Measurements from ENCODE around the gene LRRC58. TPM values are rescaled to one million over a fixed set of nuclear protein-coding genes. Genes with fewer than 3 reads are reported as not detected.

Gene LRRC58
- total RNA-seq, 1 experiment from 2014 or later: 34.8 TPM

DNA sequence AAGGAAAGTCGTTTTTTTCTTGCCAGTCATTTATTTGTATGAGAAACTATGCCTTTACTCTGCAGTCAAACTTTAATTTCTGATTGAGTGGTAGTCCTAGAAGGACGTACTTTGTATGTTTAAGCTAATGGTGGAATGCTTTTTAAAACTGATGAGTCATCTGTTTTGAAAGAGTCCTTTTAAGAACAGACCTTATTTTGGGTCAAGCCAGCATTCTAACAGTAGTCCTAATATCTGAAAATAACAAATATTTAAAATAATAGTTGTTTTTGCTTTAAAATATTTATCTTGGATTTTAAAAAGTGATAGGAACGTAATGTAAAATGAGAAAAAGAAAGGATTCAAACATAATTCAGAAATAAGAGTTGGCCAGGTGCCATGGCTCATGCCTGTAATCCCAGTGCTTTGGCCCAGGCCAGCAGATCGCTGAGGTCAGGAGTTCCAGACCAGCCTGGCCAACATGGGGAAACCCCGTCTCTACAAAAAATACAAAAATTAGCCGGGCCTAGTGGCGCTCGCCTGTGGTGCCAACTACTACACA, 1.3 kb upstream of the LRRC58 start:
- Histone ChIP-seq H3K9ac (ENCODE audit: low read length) (peak overlapping the region; percentile 88), H2AFZ (ENCODE audit: low read depth, low read length, poor library complexity, severe bottlenecking) (peak overlapping the region; percentile 94), H3K9me3 (ENCODE audit: control insufficient read depth in 1 of 2, insufficient read depth in 1 of 2, low read depth in 1 of 2, low read length in 2 of 2) (no peaks in the 10 kb centered on the region), H3K4me2 (ENCODE audit: low read length) (peak overlapping the region; percentile 96), H3K4me1 (ENCODE audit: control insufficient read depth in 1 of 2, insufficient read depth in 2 of 2, low read length in 2 of 2) (peaks cover 10 to 28% of the 10 kb centered on the region in 2 experiments), H3K36me3 (ENCODE audit: control insufficient read depth in 1 of 2, insufficient read depth in 2 of 2, low read length in 2 of 2) (peaks cover 3% of the 10 kb centered on the region in 2 experiments; a peak in 1 of 4 replicates), H3K79me2 (ENCODE audit: insufficient read depth, low read length) (peaks cover 33% of the 10 kb centered on the region), H3K9me2 (ENCODE audit: insufficient read depth) (no peaks in the 10 kb centered on the region), H3K27ac (ENCODE audit: low read depth, low read length) (peak overlapping the region; percentile 76; the same call in 1 of the 2 replicates), H3K27me3 (ENCODE audit: insufficient read depth, low read length) (no peaks in the 10 kb centered on the region), H4K20me1 (ENCODE audit: insufficient read depth) (peaks cover 5% of the 10 kb centered on the region; the same call in 1 of the 2 replicates), H3K4me3 (replicated peaks in 1 of 2; ENCODE audit: low read depth in 1 of 2, low read length in 2 of 2) (peak overlapping the region; percentile 78 to 93)
- CTCF ChIA-PET: interaction anchor here (2.4 to 2.7 kb wide), 2 partner anchors 67 to 209 kb away, joined by 7 to 26 read pairs; no protein-coding TSS in a partner anchor
- TF ChIP-seq FOSL1 (IDR thresholded peaks at IDR 0.05; ENCODE audit: low read depth) (0 out of 2 replicates have a peak, but pooled peaks have one; percentile 11), RAD21 (IDR thresholded peaks at IDR 0.05; ENCODE audit: low read depth) (no peak)
- no TSS peak for BruUV-seq (replicated peaks)
- POLR2A ChIA-PET: interaction anchor here (0.9 to 2.3 kb wide), 2 partner anchors 13 to 45 kb away, joined by 4 to 9 read pairs; no protein-coding TSS in a partner anchor
- no peak for DNase-seq (ENCODE audit: low read depth, low spot score)
- RAD21 ChIA-PET (ENCODE audit: low non-redundant PET in 1 of 2, low total read pairs in 2 of 2, uncharacterized antibody in 2 of 2, unreplicated experiment in 2 of 2): interaction anchor here in 1 of 2 experiments (2.0 kb wide), 1 partner anchor 67 kb away, joined by 9 read pairs; no protein-coding TSS in a partner anchor
- no peak for ATAC-seq
- intact Hi-C loops (cut with micrococcal nuclease): no loop called here

DNA sequence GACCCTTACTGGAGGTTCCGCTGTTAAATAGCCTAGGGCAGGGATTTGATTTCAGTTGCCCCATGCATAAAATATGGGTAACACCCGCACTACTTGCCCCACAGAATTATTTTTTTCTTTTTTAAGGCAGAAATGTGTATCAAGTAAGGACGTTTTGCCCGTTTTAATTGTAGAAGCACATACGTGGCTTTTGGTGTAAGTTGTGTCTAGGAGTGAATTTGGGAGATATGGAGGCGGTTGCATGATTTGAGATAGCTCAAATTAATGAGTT, 636 bp upstream of the LRRC58 start:
- peak overlapping the region; percentile 94 for H2AFZ ChIP-seq (ENCODE audit: low read depth, low read length, poor library complexity, severe bottlenecking)
- H3K79me2 ChIP-seq (ENCODE audit: insufficient read depth, low read length): peaks cover 40% of the 10 kb centered on the region
- POLR2A ChIA-PET: interaction anchor here (1.2 to 2.3 kb wide), 2 partner anchors 8 to 13 kb away, joined by 3 to 9 read pairs; no protein-coding TSS in a partner anchor
- H3K27me3 ChIP-seq (ENCODE audit: insufficient read depth, low read length): no peaks in the 10 kb centered on the region
- peaks cover 7% of the 10 kb centered on the region; the same call in 1 of the 2 replicates for H4K20me1 ChIP-seq (ENCODE audit: insufficient read depth)
- no peaks in the 10 kb centered on the region for H3K9me3 ChIP-seq (ENCODE audit: control insufficient read depth in 1 of 2, insufficient read depth in 1 of 2, low read depth in 1 of 2, low read length in 2 of 2)
- CTCF ChIA-PET: interaction anchor here (2.4 to 2.7 kb wide), 2 partner anchors 68 to 209 kb away, joined by 7 to 26 read pairs; no protein-coding TSS in a partner anchor
- H3K4me1 ChIP-seq (ENCODE audit: control insufficient read depth in 1 of 2, insufficient read depth in 2 of 2, low read length in 2 of 2): peaks cover 12 to 35% of the 10 kb centered on the region in 2 experiments
- H3K27ac ChIP-seq (ENCODE audit: low read depth, low read length): peak overlapping the region; percentile 76
- peaks cover 3% of the 10 kb centered on the region in 2 experiments; a peak in 1 of 4 replicates for H3K36me3 ChIP-seq (ENCODE audit: control insufficient read depth in 1 of 2, insufficient read depth in 2 of 2, low read length in 2 of 2)
- RAD21 ChIA-PET (ENCODE audit: low non-redundant PET in 1 of 2, low total read pairs in 2 of 2, uncharacterized antibody in 2 of 2, unreplicated experiment in 2 of 2): interaction anchor here in 1 of 2 experiments (2.0 kb wide), 1 partner anchor 67 kb away, joined by 9 read pairs; no protein-coding TSS in a partner anchor
- no peak for ATAC-seq
- intact Hi-C loops (cut with micrococcal nuclease): loop anchor here (5.0 kb wide), 1 partner anchor 68 kb away; no protein-coding TSS in a partner anchor
- peak overlapping the region; percentile 96 for H3K4me2 ChIP-seq (ENCODE audit: low read length)
- H3K4me3 ChIP-seq (replicated peaks in 1 of 2; ENCODE audit: low read depth in 1 of 2, low read length in 2 of 2): peak overlapping the region; percentile 78 to 93
- BruUV-seq (replicated peaks): no TSS peak
- H3K9me2 ChIP-seq (ENCODE audit: insufficient read depth): no peaks in the 10 kb centered on the region
- peak overlapping the region; percentile 88 for H3K9ac ChIP-seq (ENCODE audit: low read length)
- DNase-seq (ENCODE audit: low read depth, low spot score): no peak
- TF ChIP-seq EZH2 (IDR thresholded peaks at IDR 0.05) (no peak), CBX3 (IDR thresholded peaks at IDR 0.05; ENCODE audit: low read depth) (no peak), YY1 (IDR thresholded peaks at IDR 0.05; ENCODE audit: extremely low read depth, insufficient replicate concordance, low read depth, low read length) (no peak), POLR2AphosphoS5 (IDR thresholded peaks at IDR 0.05; ENCODE audit: low read depth, low read length) (no peak), SIN3A (IDR thresholded peaks at IDR 0.05; ENCODE audit: low read depth) (no peak), JUND (IDR thresholded peaks at IDR 0.05) (no peak), EZH2phosphoT487 (IDR thresholded peaks at IDR 0.05; ENCODE audit: borderline replicate concordance) (no peak), ZNF274 (IDR thresholded peaks at IDR 0.05; ENCODE audit: low read depth, low read length) (no peak), SP1 (IDR thresholded peaks at IDR 0.05; ENCODE audit: low read depth) (no peak), TCF7L2 (IDR thresholded peaks at IDR 0.05; ENCODE audit: borderline replicate concordance, extremely low read depth, insufficient read depth, insufficient read length) (no peak), ELF1 (IDR thresholded peaks at IDR 0.05; ENCODE audit: borderline replicate concordance, low read depth) (no peak)
- TF ChIP-seq, protein P1, sequence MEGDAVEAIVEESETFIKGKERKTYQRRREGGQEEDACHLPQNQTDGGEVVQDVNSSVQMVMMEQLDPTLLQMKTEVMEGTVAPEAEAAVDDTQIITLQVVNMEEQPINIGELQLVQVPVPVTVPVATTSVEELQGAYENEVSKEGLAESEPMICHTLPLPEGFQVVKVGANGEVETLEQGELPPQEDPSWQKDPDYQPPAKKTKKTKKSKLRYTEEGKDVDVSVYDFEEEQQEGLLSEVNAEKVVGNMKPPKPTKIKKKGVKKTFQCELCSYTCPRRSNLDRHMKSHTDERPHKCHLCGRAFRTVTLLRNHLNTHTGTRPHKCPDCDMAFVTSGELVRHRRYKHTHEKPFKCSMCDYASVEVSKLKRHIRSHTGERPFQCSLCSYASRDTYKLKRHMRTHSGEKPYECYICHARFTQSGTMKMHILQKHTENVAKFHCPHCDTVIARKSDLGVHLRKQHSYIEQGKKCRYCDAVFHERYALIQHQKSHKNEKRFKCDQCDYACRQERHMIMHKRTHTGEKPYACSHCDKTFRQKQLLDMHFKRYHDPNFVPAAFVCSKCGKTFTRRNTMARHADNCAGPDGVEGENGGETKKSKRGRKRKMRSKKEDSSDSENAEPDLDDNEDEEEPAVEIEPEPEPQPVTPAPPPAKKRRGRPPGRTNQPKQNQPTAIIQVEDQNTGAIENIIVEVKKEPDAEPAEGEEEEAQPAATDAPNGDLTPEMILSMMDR (IDR thresholded peaks at IDR 0.05 in 2 of 3, conservative IDR thresholded peaks at IDR 0.05 in 1 of 3; ENCODE audit: borderline replicate concordance in 1 of 3, insufficient read depth in 1 of 3, low read depth in 2 of 3, low read length in 2 of 3): no peak

All from HCT116 (cell line).